IMR-90 (cell line): ENCODE results near the gene TBX10. TPM values are rescaled to one million over a fixed set of nuclear protein-coding genes. Genes with fewer than 3 reads are reported as not detected.

Source experiments
- ATAC-seq: fragments of 200-7000 bp; cut with Tn5 transposase; 2 replicates; pipeline ENCODE4 v1.9.1; 2020; ENCODE audit warnings: low read depth, mild to moderate bottlenecking, moderate library complexity
- BruUV-seq: library from RNA; stranded (reverse); fragments of 400-500 nt; replicated peaks from 2 replicates; lab custom pipeline; 2021; lab: Mats Ljungman, UMichigan
- CTCF ChIA-PET: fragments of 300-600 bp; formaldehyde crosslinking; extraction: SDS; loops from one replicate; lab custom pipeline; 2021; ENCODE audit warnings: antibody characterized with exemption; lab: Yijun Ruan, JAX
- POLR2A ChIA-PET: fragments of 300-600 bp; sonication (Branson Sonifier 250); formaldehyde crosslinking; loops from one replicate; lab custom pipeline; 2022; ENCODE audit warnings: antibody characterized with exemption; ENCODE audit not compliant: unreplicated experiment; lab: Charles Lee
- DNase-seq: peaks from one replicate; pipeline ENCODE4 v3.0.0; 2013
- H2AFZ ChIP-seq: replicated peaks from 2 replicates; pipeline ENCODE3; 2013; ENCODE audit warnings: low read length, mild to moderate bottlenecking; ENCODE audit not compliant: poor library complexity
- H2AK5ac ChIP-seq: 2 replicates; pipeline ENCODE4 v1.6.1; 2013; ENCODE audit warnings: low read depth, low read length, inconsistent platforms
- H2AK9ac ChIP-seq: replicated peaks from 2 replicates; pipeline ENCODE3; 2013; ENCODE audit warnings: mild to moderate bottlenecking, low read depth, low read length, moderate library complexity; ENCODE audit not compliant: poor library complexity
- H2BK120ac ChIP-seq: 2 replicates; pipeline ENCODE4 v1.6.1; 2013; ENCODE audit warnings: low read depth, low read length, inconsistent platforms
- H2BK15ac ChIP-seq: 3 replicates; pipeline ENCODE4 v1.6.1; 2013; ENCODE audit warnings: low read depth, low read length, inconsistent platforms
- H2BK20ac ChIP-seq: 2 replicates; pipeline ENCODE4 v1.6.1; 2013; ENCODE audit warnings: low read depth, mild to moderate bottlenecking, inconsistent platforms, low read length, moderate library complexity
- H2BK5ac ChIP-seq: 2 replicates; pipeline ENCODE4 v1.6.1; 2013; ENCODE audit warnings: mild to moderate bottlenecking, low read depth, low read length, inconsistent platforms; ENCODE audit not compliant: poor library complexity, severe bottlenecking
- H3K14ac ChIP-seq: replicated peaks from 2 replicates; pipeline ENCODE4 v1.6.1; 2013; ENCODE audit warnings: low read depth, low read length, inconsistent platforms
- H3K18ac ChIP-seq: 2 replicates; pipeline ENCODE4 v1.6.1; 2013; ENCODE audit warnings: low read depth, low read length, control low read depth
- H3K23ac ChIP-seq: 2 replicates; pipeline ENCODE4 v1.6.1; 2013; ENCODE audit warnings: low read depth, low read length, inconsistent platforms
- H3K27ac ChIP-seq: 2 replicates; pipeline ENCODE4 v1.5.1; 2013; ENCODE audit warnings: mild to moderate bottlenecking, control low read depth, low read length; ENCODE audit not compliant: insufficient read depth
- H3K27me3 ChIP-seq: 2 replicates; pipeline ENCODE4 v1.6.1; 2013; ENCODE audit warnings: low read length; ENCODE audit not compliant: control insufficient read depth, insufficient read depth
- H3K36me3 ChIP-seq: 2 replicates; pipeline ENCODE4 v1.6.1; 2013; ENCODE audit warnings: low read length, mixed read lengths; ENCODE audit not compliant: control insufficient read depth, insufficient read depth
- H3K4ac ChIP-seq: 2 replicates; pipeline ENCODE4 v1.6.1; 2013; ENCODE audit warnings: low read depth, low read length, inconsistent platforms
- H3K4me1 ChIP-seq: 2 replicates; pipeline ENCODE4 v1.6.1; 2013; ENCODE audit warnings: low read length, mixed read lengths; ENCODE audit not compliant: control insufficient read depth, insufficient read depth
- H3K4me2 ChIP-seq: 2 replicates; pipeline ENCODE4 v1.6.1; 2013; ENCODE audit warnings: low read depth, mild to moderate bottlenecking, control low read depth, low read length, moderate library complexity
- H3K4me3 ChIP-seq: 2 replicates; pipeline ENCODE4 v1.5.1; 2013; ENCODE audit warnings: low read depth, mild to moderate bottlenecking, control low read depth, low read length, moderate library complexity; ENCODE audit not compliant: insufficient read depth
- H3K56ac ChIP-seq: 2 replicates; pipeline ENCODE4 v1.6.1; 2013; ENCODE audit warnings: low read length, inconsistent platforms; ENCODE audit not compliant: insufficient read depth; ENCODE audit errors: extremely low read depth
- H3K79me1 ChIP-seq, 2 experiments: 2 replicates each; pipeline ENCODE4 v1.6.1; 2013; ENCODE audit warnings: low read length in 2 of 2, inconsistent platforms in 1 of 2, low read depth in 1 of 2
- H3K9ac ChIP-seq: 2 replicates; pipeline ENCODE4 v1.6.1; 2013; ENCODE audit warnings: low read depth, low read length, control low read depth
- H3K9me1 ChIP-seq: 2 replicates; pipeline ENCODE4 v1.6.1; 2013; ENCODE audit warnings: low read length, inconsistent platforms; ENCODE audit not compliant: insufficient read depth
- H3K9me3 ChIP-seq: 2 replicates; pipeline ENCODE4 v1.6.1; 2013; ENCODE audit warnings: low read length; ENCODE audit not compliant: control insufficient read depth, insufficient read depth
- H4K20me1 ChIP-seq: 2 replicates; pipeline ENCODE4 v1.6.1; 2013; ENCODE audit warnings: low read length, inconsistent platforms; ENCODE audit not compliant: insufficient read depth
- H4K5ac ChIP-seq: 2 replicates; pipeline ENCODE4 v1.6.1; 2013; ENCODE audit warnings: mild to moderate bottlenecking, low read depth, low read length, control low read depth
- H4K8ac ChIP-seq, 2 experiments: 2 replicates each; pipeline ENCODE4 v1.6.1; 2013; ENCODE audit warnings: low read depth in 2 of 2, low read length in 2 of 2, control low read depth in 1 of 2, inconsistent platforms in 1 of 2
- H4K91ac ChIP-seq: 2 replicates; pipeline ENCODE4 v1.6.1; 2013; ENCODE audit warnings: low read depth, low read length, inconsistent platforms; ENCODE audit not compliant: insufficient read depth
- BHLHE40 ChIP-seq: fragments of 150-350 bp; IDR thresholded peaks from 2 replicates; pipeline ENCODE4 v1.6.1; 2016; ENCODE audit warnings: mild to moderate bottlenecking, low read depth, low read length
- FOS ChIP-seq: fragments of 150-350 bp; IDR thresholded peaks from 2 replicates; pipeline ENCODE4 v1.6.1; 2016; ENCODE audit warnings: low read depth, low read length
- MAZ ChIP-seq: IDR thresholded peaks from 2 replicates; pipeline ENCODE4 v1.6.1; 2012; ENCODE audit warnings: low read depth, mild to moderate bottlenecking, low read length, improper control_type of control experiment, moderate library complexity, borderline replicate concordance
- MXI1 ChIP-seq: IDR thresholded peaks from 2 replicates; pipeline ENCODE4 v1.6.1; 2012; ENCODE audit warnings: low read depth, mild to moderate bottlenecking, low read length, moderate library complexity, borderline replicate concordance
- POLR2A ChIP-seq: IDR thresholded peaks from 2 replicates; pipeline ENCODE4 v1.6.1; 2012; ENCODE audit warnings: mild to moderate bottlenecking, low read depth, low read length
- RCOR1 ChIP-seq: IDR thresholded peaks from 2 replicates; pipeline ENCODE4 v1.6.1; 2012; ENCODE audit warnings: mild to moderate bottlenecking, low read length, improper control_type of control experiment; ENCODE audit not compliant: insufficient replicate concordance
- USF2 ChIP-seq: fragments of 150-350 bp; IDR thresholded peaks from 2 replicates; pipeline ENCODE4 v1.6.1; 2017; ENCODE audit warnings: mild to moderate bottlenecking, antibody characterized with exemption, low read length, low read depth
- WGBS, 2 experiments: methylation state at CpG; one replicate each; pipeline versions ENCODE4 v1.1.5 to v1.1.7; 2013; ENCODE audit warnings: missing lambda C conversion rate in 2 of 2; ENCODE audit not compliant: insufficient read length in 1 of 2; ENCODE audit errors: extremely low coverage in 2 of 2; 5-methylcytosine and 5-hydroxymethylcytosine counted together
- dilution Hi-C: fragments of 300-500 bp; cut with HindIII; formaldehyde crosslinking; loops from one replicate; pipeline ENCODE4 v1.14.3; 2018; ENCODE audit warnings: low sequenced_read_pairs; ENCODE audit not compliant: unreplicated experiment
- in situ Hi-C: fragments of 300-500 bp; cut with MboI; formaldehyde crosslinking; loops from 3 replicates; pipeline ENCODE4 v1.14.3; 2019; ENCODE audit warnings: low sequenced_read_pairs, inconsistent platforms, mixed read lengths
- intact Hi-C: fragments of 100-400 bp; cut with micrococcal nuclease; formaldehyde crosslinking; loops from 2 replicates; pipeline ENCODE4 v1.10.0; 2022
- polyA plus RNA-seq, 3 experiments: library from polyadenylated mRNA; depleted of rRNA; stranded (reverse); fragments of >200 nt; gene quantifications; 2 replicates each; pipeline ENCODE4 v1.2.3, GENCODE V29; 2012; ENCODE audit warnings: low replicate concordance in 1 of 3
- total RNA-seq: library from RNA; depleted of rRNA; stranded (reverse); fragments of >200 nt; gene quantifications from 2 replicates; pipeline ENCODE4 v1.2.3, GENCODE V29; 2012

TBX10 gene
- total and polyA plus RNA-seq, 2 of the 4 experiments (the other 2 are of a cell fraction): not detected

- no peak overlapping the region for H4K8ac ChIP-seq
- no peak overlapping the region for H3K14ac ChIP-seq
- no peaks in the 10 kb centered on the region for H3K9me1 ChIP-seq
- H4K5ac ChIP-seq: no peak overlapping the region
- BruUV-seq: no TSS peak
- intact Hi-C loops (no loop called here), dilution Hi-C loops (no loop called here), in situ Hi-C loops (no loop called here)
- no peak overlapping the region for H3K23ac ChIP-seq
- ATAC-seq (no peak), DNase-seq (no peak)
- no peak overlapping the region for H3K27ac ChIP-seq
- H3K4ac ChIP-seq: no peak overlapping the region
- TF ChIP-seq POLR2A (no peak), RCOR1 (no peak), USF2 (no peak), MAZ (no peak), FOS (no peak), MXI1 (no peak), BHLHE40 (no peak)
- no peak overlapping the region for H2AFZ ChIP-seq
- no peak overlapping the region for H2AK5ac ChIP-seq
- peaks cover 12% of the 10 kb centered on the region for H3K27me3 ChIP-seq
- H3K9ac ChIP-seq: no peak overlapping the region
- no peak overlapping the region for H3K4me3 ChIP-seq
- H3K4me2 ChIP-seq: no peak overlapping the region
- H3K36me3 ChIP-seq: no peaks in the 10 kb centered on the region
- no peaks in the 10 kb centered on the region for H3K9me3 ChIP-seq
- no peak overlapping the region for H2AK9ac ChIP-seq
- no peak overlapping the region for H2BK15ac ChIP-seq
- no peak overlapping the region for H4K91ac ChIP-seq
- H3K79me1 ChIP-seq: no peaks in the 10 kb centered on the region
- 70% methylated on average over 2 of the region's 11 CpGs; no CpG with 5 or more reads in 1 of the 2 experiments for WGBS, 2 experiments
- ChIA-PET CTCF (no interaction called here), POLR2A (no interaction called here)
- no peak overlapping the region for H3K18ac ChIP-seq
- no peak overlapping the region for H2BK120ac ChIP-seq
- H4K20me1 ChIP-seq: no peaks in the 10 kb centered on the region
- H2BK20ac ChIP-seq: no peak overlapping the region
- no peak overlapping the region for H3K56ac ChIP-seq
- no peak overlapping the region for H2BK5ac ChIP-seq
- H3K4me1 ChIP-seq: no peaks in the 10 kb centered on the region
These were observed 26.7 kb upstream of the TBX10 start for GRCh38 chr11:67666303-67666645.
